Fibroblast of lung (primary cell): Measurements from ENCODE around the gene NHERF2.

ENCODE experiments used
- EZH2 ChIP-seq: IDR thresholded peaks from 2 replicates; pipeline ENCODE4 v1.5.1; 2012; ENCODE audit warnings: low read length, control low read depth, mild to moderate bottlenecking; ENCODE audit errors: missing control alignments
- TF ChIP-seq, protein P1 (sequence below), 2 donors: IDR thresholded peaks in 1 of 2; conservative IDR thresholded peaks in 1 of 2; 1 replicate in 1 of 2; 2 replicates in 1 of 2; pipeline ENCODE4 v1.5.1; 2011 to 2012; ENCODE audit warnings: low read length in 2 of 2, control low read depth in 1 of 2, inconsistent platforms in 1 of 2, low read depth in 1 of 2, mild to moderate bottlenecking in 1 of 2

GRCh38 chr16:2025878-2026460 lies 733 bp upstream of the NHERF2 start:
- no peak for TF ChIP-seq EZH2
- TF ChIP-seq, protein P1, sequence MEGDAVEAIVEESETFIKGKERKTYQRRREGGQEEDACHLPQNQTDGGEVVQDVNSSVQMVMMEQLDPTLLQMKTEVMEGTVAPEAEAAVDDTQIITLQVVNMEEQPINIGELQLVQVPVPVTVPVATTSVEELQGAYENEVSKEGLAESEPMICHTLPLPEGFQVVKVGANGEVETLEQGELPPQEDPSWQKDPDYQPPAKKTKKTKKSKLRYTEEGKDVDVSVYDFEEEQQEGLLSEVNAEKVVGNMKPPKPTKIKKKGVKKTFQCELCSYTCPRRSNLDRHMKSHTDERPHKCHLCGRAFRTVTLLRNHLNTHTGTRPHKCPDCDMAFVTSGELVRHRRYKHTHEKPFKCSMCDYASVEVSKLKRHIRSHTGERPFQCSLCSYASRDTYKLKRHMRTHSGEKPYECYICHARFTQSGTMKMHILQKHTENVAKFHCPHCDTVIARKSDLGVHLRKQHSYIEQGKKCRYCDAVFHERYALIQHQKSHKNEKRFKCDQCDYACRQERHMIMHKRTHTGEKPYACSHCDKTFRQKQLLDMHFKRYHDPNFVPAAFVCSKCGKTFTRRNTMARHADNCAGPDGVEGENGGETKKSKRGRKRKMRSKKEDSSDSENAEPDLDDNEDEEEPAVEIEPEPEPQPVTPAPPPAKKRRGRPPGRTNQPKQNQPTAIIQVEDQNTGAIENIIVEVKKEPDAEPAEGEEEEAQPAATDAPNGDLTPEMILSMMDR (conservative IDR thresholded peaks at IDR 0.05 in 1 of 2, IDR thresholded peaks at IDR 0.05 in 1 of 2; ENCODE audit: low read depth in 1 of 2, low read length in 2 of 2) = no peak
